ENCODE results near the gene TMEM184A.

DNA sequence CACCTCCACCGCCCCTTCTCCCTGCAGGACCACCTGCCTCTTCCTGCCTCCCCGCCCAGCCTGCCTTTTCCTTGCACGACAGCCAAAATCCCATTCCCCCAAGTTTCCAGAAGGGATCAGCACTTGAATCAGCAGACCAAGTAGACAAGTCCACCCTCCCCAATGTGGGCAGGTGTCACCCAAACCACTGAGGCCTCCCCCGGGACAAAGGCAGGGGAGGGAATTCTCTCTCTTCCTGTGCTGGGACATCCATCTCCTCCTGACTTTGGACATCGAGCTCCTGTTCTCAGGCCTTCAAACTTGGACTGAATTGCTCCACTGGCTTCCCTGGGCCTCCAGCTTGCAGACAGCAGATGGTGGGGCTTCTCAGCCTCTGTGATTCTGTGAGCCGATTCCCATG is 35.4 kb upstream of the TMEM184A start:
- TF ChIP-seq CTCF (IDR thresholded peaks at IDR 0.05), result no peak
- no peak for TF ChIP-seq POLR2A (IDR thresholded peaks at IDR 0.05)
- no peak for TF ChIP-seq POLR2AphosphoS5 (IDR thresholded peaks at IDR 0.05)

Measured in breast epithelium (tissue), 3 donors.